Astrocyte (in vitro differentiated cells and primary cell): Measurements from ENCODE around the gene PSD4. TPM values are rescaled to one million over a fixed set of nuclear protein-coding genes. Genes with fewer than 3 reads are reported as not detected.

ENCODE experiments used
- DNase-seq: peaks from one replicate; pipeline ENCODE4 v3.0.0-alpha.2; 2010; ENCODE audit warnings: low read depth
- FAIRE-seq: peaks from 2 replicates; lab custom pipeline; 2011; peaks lifted over from hg19 to GRCh38; lab: Jason Lieb, UNC
- H2AFZ ChIP-seq: 2 replicates; pipeline ENCODE4 v1.6.0; 2012; ENCODE audit warnings: low read depth, low read length, inconsistent platforms
- H3K27ac ChIP-seq: 2 replicates; pipeline ENCODE4 v1.5.1; 2011; ENCODE audit warnings: low read depth, low read length, inconsistent platforms
- H3K27me3 ChIP-seq: 2 replicates; pipeline ENCODE4 v1.6.0; 2011; ENCODE audit warnings: low read length, inconsistent platforms; ENCODE audit not compliant: insufficient read depth
- H3K36me3 ChIP-seq: 2 replicates; pipeline ENCODE4 v1.5.1; 2011; ENCODE audit warnings: low read length, inconsistent platforms; ENCODE audit not compliant: insufficient read depth
- H3K4me1 ChIP-seq: 2 replicates; pipeline ENCODE4 v1.5.1; 2011; ENCODE audit warnings: low read length, inconsistent platforms; ENCODE audit not compliant: insufficient read depth
- H3K4me2 ChIP-seq: 2 replicates; pipeline ENCODE4 v1.6.0; 2012; ENCODE audit warnings: low read length, inconsistent platforms
- H3K4me3 ChIP-seq: 2 replicates; pipeline ENCODE4 v1.5.1; 2011; ENCODE audit warnings: low read depth, mild to moderate bottlenecking, low read length, inconsistent platforms; ENCODE audit not compliant: insufficient read depth
- H3K79me2 ChIP-seq: 2 replicates; pipeline ENCODE4 v1.6.0; 2012; ENCODE audit warnings: mild to moderate bottlenecking, low read length, inconsistent platforms; ENCODE audit not compliant: insufficient read depth
- H3K9ac ChIP-seq: 2 replicates; pipeline ENCODE4 v1.6.0; 2012; ENCODE audit warnings: mild to moderate bottlenecking, low read length, inconsistent platforms
- H3K9me3 ChIP-seq: 2 replicates; pipeline ENCODE4 v1.5.1; 2012; ENCODE audit warnings: low read depth, mild to moderate bottlenecking, low read length, inconsistent platforms; ENCODE audit not compliant: insufficient read depth
- H4K20me1 ChIP-seq: 2 replicates; pipeline ENCODE4 v1.6.0; 2012; ENCODE audit warnings: low read length, inconsistent platforms; ENCODE audit not compliant: insufficient read depth
- H3K27ac Mint-ChIP-seq: one replicate; pipeline ENCODE4 v1.8.0; 2021; ENCODE audit warnings: mild to moderate bottlenecking, mixed read lengths; ENCODE audit not compliant: unreplicated experiment
- H3K27me3 Mint-ChIP-seq: one replicate; pipeline ENCODE4 v1.8.0; 2021; ENCODE audit warnings: low read depth, mixed read lengths; ENCODE audit not compliant: unreplicated experiment
- H3K36me3 Mint-ChIP-seq: one replicate; pipeline ENCODE4 v1.8.0; 2021; ENCODE audit warnings: low read depth, mixed read lengths; ENCODE audit not compliant: unreplicated experiment
- H3K4me1 Mint-ChIP-seq: one replicate; pipeline ENCODE4 v1.8.0; 2021; ENCODE audit warnings: low read depth, mixed read lengths; ENCODE audit not compliant: unreplicated experiment
- H3K4me3 Mint-ChIP-seq: one replicate; pipeline ENCODE4 v1.8.0; 2021; ENCODE audit warnings: mild to moderate bottlenecking, moderate library complexity, mixed read lengths; ENCODE audit not compliant: unreplicated experiment
- H3K9me3 Mint-ChIP-seq: one replicate; pipeline ENCODE4 v1.8.0; 2021; ENCODE audit warnings: mild to moderate bottlenecking, mixed read lengths; ENCODE audit not compliant: unreplicated experiment
- EZH2 ChIP-seq: IDR thresholded peaks from 2 replicates; pipeline ENCODE4 v1.6.1; 2012; ENCODE audit warnings: mild to moderate bottlenecking, low read length, inconsistent platforms; ENCODE audit not compliant: insufficient read depth
- total RNA-seq: library from RNA; stranded (reverse); gene quantifications from 2 replicates; pipeline ENCODE4 v1.2.1, GENCODE V29; 2021
- TF ChIP-seq, protein P1 (sequence below): IDR thresholded peaks from 2 replicates; pipeline ENCODE4 v1.5.1; 2011; ENCODE audit warnings: low read depth, mild to moderate bottlenecking, inconsistent platforms, low read length, moderate library complexity; ENCODE audit not compliant: insufficient read depth

Gene PSD4
- total RNA-seq, 1 donor from 2014 or later, result 4.0 TPM

DNA sequence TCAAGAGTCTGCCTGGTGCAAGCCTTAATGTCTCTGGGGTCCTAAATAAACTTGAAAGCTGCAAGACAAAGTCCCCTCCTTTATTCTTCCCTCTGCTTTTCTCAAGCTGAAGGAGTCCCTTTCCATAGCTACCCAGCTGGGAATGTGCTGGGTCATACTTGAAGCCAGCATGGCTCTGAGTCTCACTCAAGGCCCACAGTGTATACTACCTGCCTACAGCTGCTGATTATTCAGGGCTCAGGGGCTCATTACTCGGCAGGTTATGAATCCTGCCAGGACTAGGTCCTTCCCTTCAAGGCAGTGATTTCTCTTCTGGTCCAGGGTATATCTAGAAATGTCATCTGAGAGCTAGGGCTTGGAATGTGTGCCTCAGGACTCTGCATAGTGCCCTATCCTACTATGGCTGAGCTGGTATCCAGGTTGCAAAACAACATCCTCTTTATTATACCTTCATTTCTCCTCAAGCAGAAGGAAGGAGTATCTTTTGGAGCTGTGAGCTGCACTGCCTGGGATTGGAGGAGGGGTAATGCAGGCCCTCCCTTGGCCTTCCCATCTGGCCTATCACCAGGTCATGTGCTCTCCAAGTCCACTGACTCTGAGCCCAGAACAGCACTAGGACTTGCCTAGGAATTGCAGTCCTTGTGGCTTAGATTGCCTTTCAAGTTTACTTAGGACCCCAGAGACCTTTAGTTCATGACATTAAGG is 24.1 kb upstream of the PSD4 start:
- Histone ChIP-seq H3K79me2 (no peaks in the 10 kb centered on the region), H2AFZ (no peak overlapping the region), H3K4me1 (peaks cover 4% of the 10 kb centered on the region), H3K4me2 (no peak overlapping the region), H3K9ac (no peak overlapping the region), H3K27ac (no peak overlapping the region), H3K36me3 (no peaks in the 10 kb centered on the region), H4K20me1 (no peaks in the 10 kb centered on the region), H3K4me3 (no peak overlapping the region), H3K27me3 (no peaks in the 10 kb centered on the region), H3K9me3 (no peaks in the 10 kb centered on the region)
- TF ChIP-seq, protein P1, sequence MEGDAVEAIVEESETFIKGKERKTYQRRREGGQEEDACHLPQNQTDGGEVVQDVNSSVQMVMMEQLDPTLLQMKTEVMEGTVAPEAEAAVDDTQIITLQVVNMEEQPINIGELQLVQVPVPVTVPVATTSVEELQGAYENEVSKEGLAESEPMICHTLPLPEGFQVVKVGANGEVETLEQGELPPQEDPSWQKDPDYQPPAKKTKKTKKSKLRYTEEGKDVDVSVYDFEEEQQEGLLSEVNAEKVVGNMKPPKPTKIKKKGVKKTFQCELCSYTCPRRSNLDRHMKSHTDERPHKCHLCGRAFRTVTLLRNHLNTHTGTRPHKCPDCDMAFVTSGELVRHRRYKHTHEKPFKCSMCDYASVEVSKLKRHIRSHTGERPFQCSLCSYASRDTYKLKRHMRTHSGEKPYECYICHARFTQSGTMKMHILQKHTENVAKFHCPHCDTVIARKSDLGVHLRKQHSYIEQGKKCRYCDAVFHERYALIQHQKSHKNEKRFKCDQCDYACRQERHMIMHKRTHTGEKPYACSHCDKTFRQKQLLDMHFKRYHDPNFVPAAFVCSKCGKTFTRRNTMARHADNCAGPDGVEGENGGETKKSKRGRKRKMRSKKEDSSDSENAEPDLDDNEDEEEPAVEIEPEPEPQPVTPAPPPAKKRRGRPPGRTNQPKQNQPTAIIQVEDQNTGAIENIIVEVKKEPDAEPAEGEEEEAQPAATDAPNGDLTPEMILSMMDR, result no peak
- no peaks in the 10 kb centered on the region for H3K4me1 Mint-ChIP-seq
- H3K36me3 Mint-ChIP-seq, result no peaks in the 10 kb centered on the region
- FAIRE-seq, result no peak
- DNase-seq, result no peak
- no peak overlapping the region for H3K4me3 Mint-ChIP-seq
- peaks cover 2% of the 10 kb centered on the region for H3K27me3 Mint-ChIP-seq
- H3K9me3 Mint-ChIP-seq, result peaks cover 4% of the 10 kb centered on the region
- H3K27ac Mint-ChIP-seq, result no peak overlapping the region

- FAIRE-seq (no peak), DNase-seq (no peak)
- no peaks in the 10 kb centered on the region for H3K79me2 ChIP-seq
- Mint-ChIP-seq H3K27ac (no peak overlapping the region), H3K4me3 (no peak overlapping the region), H3K27me3 (peaks cover 3% of the 10 kb centered on the region), H3K36me3 (no peaks in the 10 kb centered on the region), H3K9me3 (peaks cover 4% of the 10 kb centered on the region), H3K4me1 (no peaks in the 10 kb centered on the region)
- no peak overlapping the region for H3K4me2 ChIP-seq
- H3K9me3 ChIP-seq, result no peaks in the 10 kb centered on the region
- no peak overlapping the region for H3K27ac ChIP-seq
- no peaks in the 10 kb centered on the region for H4K20me1 ChIP-seq
- no peak overlapping the region for H3K4me3 ChIP-seq
- no peaks in the 10 kb centered on the region for H3K27me3 ChIP-seq
- H3K4me1 ChIP-seq, result peaks cover 4% of the 10 kb centered on the region
- no peak overlapping the region for H3K9ac ChIP-seq
- no peaks in the 10 kb centered on the region for H3K36me3 ChIP-seq
- H2AFZ ChIP-seq, result no peak overlapping the region
- TF ChIP-seq EZH2, result no peak
- TF ChIP-seq, protein P1, result no peak
These were observed 23.5 kb upstream of the PSD4 start for GRCh38 chr2:113150258-113150601.

DNA sequence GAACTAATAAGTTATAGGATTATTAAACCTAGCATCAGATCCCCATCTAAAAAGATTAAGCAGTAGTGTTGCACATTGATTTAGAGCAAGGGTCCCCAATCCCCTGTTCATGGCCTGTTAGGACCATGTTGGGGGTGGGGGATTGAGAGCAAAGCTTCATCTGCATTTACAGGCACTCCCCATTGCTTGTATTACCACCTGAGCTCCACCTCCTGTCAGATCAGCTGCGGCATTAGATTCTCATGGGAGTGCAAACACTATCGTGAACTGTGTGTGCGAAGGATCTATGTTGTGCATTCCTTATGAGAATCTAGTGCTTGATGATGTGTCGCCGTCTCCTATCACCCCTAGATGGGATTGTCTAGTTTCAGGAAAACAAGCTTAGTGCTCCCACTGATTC is 18.4 kb upstream of the PSD4 start:
- Mint-ChIP-seq H3K27ac (no peak overlapping the region), H3K27me3 (peaks cover 12% of the 10 kb centered on the region), H3K4me3 (no peak overlapping the region), H3K4me1 (peaks cover 8% of the 10 kb centered on the region), H3K9me3 (no peaks in the 10 kb centered on the region), H3K36me3 (no peaks in the 10 kb centered on the region)
- Histone ChIP-seq H3K9ac (no peak overlapping the region), H3K36me3 (no peaks in the 10 kb centered on the region), H3K9me3 (no peaks in the 10 kb centered on the region), H3K4me1 (peaks cover 20% of the 10 kb centered on the region), H3K4me3 (no peak overlapping the region), H4K20me1 (no peaks in the 10 kb centered on the region), H3K4me2 (no peak overlapping the region), H2AFZ (no peak overlapping the region), H3K79me2 (no peaks in the 10 kb centered on the region), H3K27ac (no peak overlapping the region), H3K27me3 (no peaks in the 10 kb centered on the region)
- DNase-seq (no peak), FAIRE-seq (no peak)
- TF ChIP-seq, protein P1, result no peak
- no peak for TF ChIP-seq EZH2
